Neural cell (in vitro differentiated cells): Measurements from ENCODE around the gene NRCAM. TPM values are rescaled to one million over a fixed set of nuclear protein-coding genes. Genes with fewer than 3 reads are reported as not detected.

Experiments
- H2AFZ ChIP-seq: fragments of 200-600, 300-800 bp; sonication (generic), shearing (Covaris generic); 2 replicates; pipeline ENCODE4 v1.6.0; 2014; ENCODE audit warnings: low read depth, mild to moderate bottlenecking, antibody characterized with exemption, low read length, moderate library complexity
- H3F3A ChIP-seq: fragments of 200-600 bp; shearing (Covaris generic); 2 replicates; pipeline ENCODE4 v1.6.1; 2016; ENCODE audit warnings: mild to moderate bottlenecking, moderate library complexity, mixed read lengths, antibody characterized with exemption, low read length; ENCODE audit not compliant: insufficient read depth, poor library complexity, severe bottlenecking
- H3K27ac ChIP-seq: fragments of 200-600, 300-800 bp; sonication (generic), shearing (Covaris generic); 2 replicates; pipeline ENCODE4 v1.5.1; 2014; ENCODE audit warnings: mild to moderate bottlenecking, low read length, moderate library complexity
- H3K27me3 ChIP-seq: fragments of 300-800, 200-600 bp; sonication (generic), shearing (Covaris generic); 2 replicates; pipeline ENCODE4 v1.6.0; 2014; ENCODE audit warnings: mild to moderate bottlenecking, low read depth, low read length, moderate library complexity; ENCODE audit not compliant: insufficient read depth
- H3K36me3 ChIP-seq: fragments of 300-800, 200-600 bp; sonication (generic), shearing (Covaris generic); 2 replicates; pipeline ENCODE4 v1.5.1; 2014; ENCODE audit warnings: mild to moderate bottlenecking, antibody characterized with exemption, low read length, moderate library complexity; ENCODE audit not compliant: insufficient read depth
- H3K4me2 ChIP-seq: fragments of 300-800, 200-600 bp; sonication (generic), shearing (Covaris generic); 2 replicates; pipeline ENCODE4 v1.6.0; 2014; ENCODE audit warnings: mild to moderate bottlenecking, low read length
- H3K4me3 ChIP-seq: fragments of 300-800, 200-600 bp; sonication (generic), shearing (Covaris generic); 2 replicates; pipeline ENCODE4 v1.5.1; 2014; ENCODE audit warnings: mild to moderate bottlenecking, low read length, moderate library complexity
- H3K79me2 ChIP-seq: fragments of 200-600 bp; shearing (Covaris generic); replicated peaks from 2 replicates; pipeline ENCODE4 v1.6.0; 2014; ENCODE audit warnings: mild to moderate bottlenecking, low read length, moderate library complexity; ENCODE audit not compliant: insufficient read depth
- H3K9ac ChIP-seq: fragments of 300-800, 200-600 bp; sonication (generic), shearing (Covaris generic); 2 replicates; pipeline ENCODE4 v1.6.1; 2016; ENCODE audit warnings: mild to moderate bottlenecking, low read length, mixed read lengths
- H3K9me2 ChIP-seq: fragments of 200-600 bp; shearing (Covaris generic); 2 replicates; pipeline ENCODE4 v1.6.1; 2016; ENCODE audit warnings: mild to moderate bottlenecking, low read length, mixed read lengths; ENCODE audit not compliant: insufficient read depth
- H3K9me3 ChIP-seq: fragments of 200-600, 300-800 bp; sonication (generic), shearing (Covaris generic); 2 replicates; pipeline ENCODE4 v1.6.1; 2016; ENCODE audit warnings: mild to moderate bottlenecking, mixed run types, low read length, moderate library complexity, mixed read lengths
- H4K20me1 ChIP-seq: fragments of 200-600 bp; shearing (Covaris generic); 2 replicates; pipeline ENCODE4 v1.6.1; 2016; ENCODE audit warnings: mild to moderate bottlenecking, mixed run types; ENCODE audit not compliant: insufficient read depth
- CTCF ChIP-seq: fragments of 450-650 bp; IDR thresholded peaks from 2 replicates; pipeline ENCODE4 v1.5.1; 2014; ENCODE audit warnings: antibody characterized with exemption, mild to moderate bottlenecking, moderate library complexity; ENCODE audit not compliant: poor library complexity, severe bottlenecking
- EP300 ChIP-seq: fragments of 450-650 bp; conservative IDR thresholded peaks from 2 replicates; pipeline ENCODE4 v1.6.1; 2014; ENCODE audit warnings: antibody characterized with exemption, mild to moderate bottlenecking, moderate library complexity; ENCODE audit not compliant: poor library complexity, severe bottlenecking
- EZH2 ChIP-seq: fragments of 200-600, 300-800 bp; shearing (Covaris generic), sonication (generic); IDR thresholded peaks from 2 replicates; pipeline ENCODE4 v1.6.1; 2014; ENCODE audit warnings: antibody characterized with exemption, low read length, borderline replicate concordance, mild to moderate bottlenecking; ENCODE audit not compliant: insufficient read depth, poor library complexity, severe bottlenecking
- MXI1 ChIP-seq: fragments of 450-650 bp; conservative IDR thresholded peaks from 2 replicates; pipeline ENCODE4 v1.6.1; 2014; ENCODE audit warnings: antibody characterized with exemption, mild to moderate bottlenecking; ENCODE audit not compliant: poor library complexity, severe bottlenecking
- POLR2AphosphoS5 ChIP-seq: IDR thresholded peaks from 2 replicates; pipeline ENCODE4 v1.6.1; 2012
- RAD21 ChIP-seq: fragments of 450-650 bp; conservative IDR thresholded peaks from 2 replicates; pipeline ENCODE4 v1.6.1; 2014; ENCODE audit warnings: antibody characterized with exemption, mild to moderate bottlenecking, moderate library complexity
- SMC3 ChIP-seq: fragments of 450-650 bp; conservative IDR thresholded peaks from 2 replicates; pipeline ENCODE4 v1.6.1; 2014; ENCODE audit warnings: antibody characterized with exemption, mild to moderate bottlenecking, moderate library complexity; ENCODE audit not compliant: poor library complexity
- TAF1 ChIP-seq: IDR thresholded peaks from 2 replicates; pipeline ENCODE4 v1.6.1; 2012; ENCODE audit warnings: low read depth
- polyA plus RNA-seq: library from polyadenylated mRNA; depleted of rRNA; stranded (reverse); fragments of >200 nt; gene quantifications from 2 replicates; pipeline ENCODE4 v1.2.3, GENCODE V29; 2014
- TF ChIP-seq, protein P1 (sequence below): IDR thresholded peaks from 2 replicates; pipeline ENCODE4 v1.6.1; 2012; ENCODE audit warnings: borderline replicate concordance

NRCAM gene
- polyA plus RNA-seq, 1 donor from 2014 or later, result 90.9 TPM

DNA sequence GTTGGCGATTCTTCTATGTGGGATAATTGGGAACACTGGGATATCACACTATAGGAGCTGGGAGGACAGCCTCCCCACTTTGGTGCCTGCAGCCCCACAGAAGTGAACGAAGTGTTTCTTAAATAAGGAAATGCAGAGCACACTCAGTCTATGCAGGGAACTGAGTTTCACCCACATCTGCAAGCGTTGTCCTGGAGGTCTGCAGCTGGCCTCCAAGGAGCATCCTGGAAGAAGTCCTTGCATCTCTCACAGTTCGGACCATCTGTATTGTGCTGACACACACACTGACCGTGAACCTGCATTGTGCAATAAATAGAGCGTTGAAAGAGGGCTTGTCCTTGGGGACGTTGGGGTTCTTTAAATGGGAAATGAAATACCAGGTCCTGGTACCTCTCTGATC is 351.9 kb downstream of the NRCAM start:
- H3K9me3 ChIP-seq, result no peaks in the 10 kb centered on the region
- no peaks in the 10 kb centered on the region for H3K79me2 ChIP-seq
- H3K9ac ChIP-seq, result no peak overlapping the region
- no peaks in the 10 kb centered on the region for H3K36me3 ChIP-seq
- H3K27me3 ChIP-seq, result no peaks in the 10 kb centered on the region
- no peak overlapping the region for H3K27ac ChIP-seq
- no peak overlapping the region for H2AFZ ChIP-seq
- H4K20me1 ChIP-seq, result no peaks in the 10 kb centered on the region
- H3F3A ChIP-seq, result no peaks in the 10 kb centered on the region
- no peaks in the 10 kb centered on the region for H3K9me2 ChIP-seq
- H3K4me3 ChIP-seq, result no peak overlapping the region
- TF ChIP-seq CTCF (no peak), SMC3 (no peak), POLR2AphosphoS5 (no peak), TAF1 (no peak), EP300 (no peak), EZH2 (no peak), MXI1 (no peak), RAD21 (no peak)
- TF ChIP-seq, protein P1, sequence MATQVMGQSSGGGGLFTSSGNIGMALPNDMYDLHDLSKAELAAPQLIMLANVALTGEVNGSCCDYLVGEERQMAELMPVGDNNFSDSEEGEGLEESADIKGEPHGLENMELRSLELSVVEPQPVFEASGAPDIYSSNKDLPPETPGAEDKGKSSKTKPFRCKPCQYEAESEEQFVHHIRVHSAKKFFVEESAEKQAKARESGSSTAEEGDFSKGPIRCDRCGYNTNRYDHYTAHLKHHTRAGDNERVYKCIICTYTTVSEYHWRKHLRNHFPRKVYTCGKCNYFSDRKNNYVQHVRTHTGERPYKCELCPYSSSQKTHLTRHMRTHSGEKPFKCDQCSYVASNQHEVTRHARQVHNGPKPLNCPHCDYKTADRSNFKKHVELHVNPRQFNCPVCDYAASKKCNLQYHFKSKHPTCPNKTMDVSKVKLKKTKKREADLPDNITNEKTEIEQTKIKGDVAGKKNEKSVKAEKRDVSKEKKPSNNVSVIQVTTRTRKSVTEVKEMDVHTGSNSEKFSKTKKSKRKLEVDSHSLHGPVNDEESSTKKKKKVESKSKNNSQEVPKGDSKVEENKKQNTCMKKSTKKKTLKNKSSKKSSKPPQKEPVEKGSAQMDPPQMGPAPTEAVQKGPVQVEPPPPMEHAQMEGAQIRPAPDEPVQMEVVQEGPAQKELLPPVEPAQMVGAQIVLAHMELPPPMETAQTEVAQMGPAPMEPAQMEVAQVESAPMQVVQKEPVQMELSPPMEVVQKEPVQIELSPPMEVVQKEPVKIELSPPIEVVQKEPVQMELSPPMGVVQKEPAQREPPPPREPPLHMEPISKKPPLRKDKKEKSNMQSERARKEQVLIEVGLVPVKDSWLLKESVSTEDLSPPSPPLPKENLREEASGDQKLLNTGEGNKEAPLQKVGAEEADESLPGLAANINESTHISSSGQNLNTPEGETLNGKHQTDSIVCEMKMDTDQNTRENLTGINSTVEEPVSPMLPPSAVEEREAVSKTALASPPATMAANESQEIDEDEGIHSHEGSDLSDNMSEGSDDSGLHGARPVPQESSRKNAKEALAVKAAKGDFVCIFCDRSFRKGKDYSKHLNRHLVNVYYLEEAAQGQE, result no peak
- H3K4me2 ChIP-seq, result no peak overlapping the region

DNA sequence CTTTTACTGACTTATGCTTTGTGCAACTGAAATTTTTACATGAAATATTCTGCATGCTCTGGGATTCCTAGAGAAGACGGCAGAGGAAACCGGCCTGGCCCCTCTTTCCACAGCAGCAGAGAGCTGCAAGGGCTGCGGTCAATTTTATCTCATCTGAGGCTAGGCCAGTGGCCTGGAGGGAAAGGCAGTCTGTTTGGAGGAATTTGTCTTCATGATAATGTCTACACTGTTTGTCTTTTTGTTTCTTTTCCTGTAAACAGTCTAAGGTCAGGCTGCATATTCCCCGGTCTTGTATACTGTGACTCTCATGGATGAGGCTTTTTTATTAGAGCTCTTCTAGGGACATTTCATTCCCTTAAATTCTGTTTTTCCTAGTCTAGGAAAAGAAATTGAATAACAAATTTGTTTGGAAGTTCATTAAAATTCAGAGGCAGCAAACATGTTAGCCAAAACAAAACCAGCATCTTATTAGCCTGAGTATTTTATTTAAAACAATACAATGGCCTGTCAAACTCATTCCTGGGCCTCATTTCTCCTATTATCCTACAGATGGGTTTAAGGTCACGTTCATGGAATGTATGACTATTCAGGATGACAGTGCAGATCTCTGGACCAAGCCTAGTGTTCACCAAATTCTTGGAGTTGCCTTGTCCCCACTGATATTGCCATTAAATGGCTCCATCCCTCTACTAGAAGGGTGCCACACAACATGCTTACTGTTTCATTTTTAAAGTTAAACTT is 352.5 kb downstream of the NRCAM start:
- Histone ChIP-seq H3F3A (no peaks in the 10 kb centered on the region), H3K9ac (no peak overlapping the region), H3K79me2 (no peaks in the 10 kb centered on the region), H2AFZ (no peak overlapping the region), H3K9me3 (no peaks in the 10 kb centered on the region), H3K4me2 (no peak overlapping the region), H3K9me2 (no peaks in the 10 kb centered on the region), H4K20me1 (no peaks in the 10 kb centered on the region), H3K27ac (no peak overlapping the region), H3K4me3 (no peak overlapping the region), H3K27me3 (no peaks in the 10 kb centered on the region), H3K36me3 (no peaks in the 10 kb centered on the region)
- TF ChIP-seq MXI1, result no peak
